ENCODE data around the gene PSME3IP1.

DNA sequence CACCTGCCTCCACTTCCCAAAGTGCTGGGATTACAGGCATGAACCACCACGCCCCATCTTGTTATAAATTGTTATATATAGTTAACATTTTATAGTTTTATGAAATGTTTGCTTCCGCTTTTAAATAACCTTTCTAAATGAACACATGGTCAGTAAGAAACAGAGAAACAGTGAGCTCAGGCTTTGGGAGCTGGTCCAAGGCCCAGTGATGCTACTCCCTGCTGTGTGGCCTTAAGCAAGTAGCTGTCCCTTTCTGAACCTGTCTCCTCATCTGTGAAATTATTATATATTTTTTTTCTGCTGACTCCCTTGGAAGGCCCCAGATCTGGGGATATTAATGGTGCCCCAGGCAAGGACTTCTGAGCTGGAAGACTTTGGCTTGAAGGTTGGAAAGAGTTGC is 74.4 kb downstream of the PSME3IP1 start:
- TF ChIP-seq, protein P1, sequence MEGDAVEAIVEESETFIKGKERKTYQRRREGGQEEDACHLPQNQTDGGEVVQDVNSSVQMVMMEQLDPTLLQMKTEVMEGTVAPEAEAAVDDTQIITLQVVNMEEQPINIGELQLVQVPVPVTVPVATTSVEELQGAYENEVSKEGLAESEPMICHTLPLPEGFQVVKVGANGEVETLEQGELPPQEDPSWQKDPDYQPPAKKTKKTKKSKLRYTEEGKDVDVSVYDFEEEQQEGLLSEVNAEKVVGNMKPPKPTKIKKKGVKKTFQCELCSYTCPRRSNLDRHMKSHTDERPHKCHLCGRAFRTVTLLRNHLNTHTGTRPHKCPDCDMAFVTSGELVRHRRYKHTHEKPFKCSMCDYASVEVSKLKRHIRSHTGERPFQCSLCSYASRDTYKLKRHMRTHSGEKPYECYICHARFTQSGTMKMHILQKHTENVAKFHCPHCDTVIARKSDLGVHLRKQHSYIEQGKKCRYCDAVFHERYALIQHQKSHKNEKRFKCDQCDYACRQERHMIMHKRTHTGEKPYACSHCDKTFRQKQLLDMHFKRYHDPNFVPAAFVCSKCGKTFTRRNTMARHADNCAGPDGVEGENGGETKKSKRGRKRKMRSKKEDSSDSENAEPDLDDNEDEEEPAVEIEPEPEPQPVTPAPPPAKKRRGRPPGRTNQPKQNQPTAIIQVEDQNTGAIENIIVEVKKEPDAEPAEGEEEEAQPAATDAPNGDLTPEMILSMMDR (IDR thresholded peaks at IDR 0.05) = no peak
- TF ChIP-seq POLR2A (IDR thresholded peaks at IDR 0.05) = no peak
